ENCODE data around the gene VAMP1. TPM values are rescaled to one million over a fixed set of nuclear protein-coding genes. Genes with fewer than 3 reads are reported as not detected.
A peak's percentile ranks its signal among the peaks of the same experiment; 100 is the strongest.
"Not testable (repeated sequence)": the region's sequence is repeated elsewhere in the genome, so short reads cannot be mapped to it uniquely, and the experiment has no call there.

The VAMP1 gene
- total RNA-seq, 1 donor from 2014 or later: 5.3 TPM

DNA sequence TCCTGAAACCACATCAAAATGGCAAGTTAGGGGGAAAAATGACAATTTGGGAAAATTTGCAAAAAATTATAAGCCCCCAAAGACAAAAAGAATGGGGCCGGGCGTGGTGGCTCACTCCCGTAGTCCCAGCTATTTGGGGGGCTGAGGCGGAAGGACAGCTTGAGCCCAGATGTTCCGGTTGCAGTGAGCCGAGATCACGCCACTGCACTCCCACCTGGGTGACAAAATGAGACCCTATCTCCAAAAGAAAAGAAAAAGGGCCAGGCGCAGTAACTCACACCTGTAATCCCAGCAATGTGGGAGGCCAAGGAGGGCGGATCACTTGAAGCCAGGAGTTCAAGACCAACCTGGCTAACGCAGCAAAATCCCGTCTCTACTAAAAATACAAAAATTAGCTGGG is 2.0 kb upstream of the VAMP1 start:
- H3K9me3 Mint-ChIP-seq (ENCODE audit: low read depth): peaks cover 3% of the 10 kb centered on the region
- H3K4me3 Mint-ChIP-seq (ENCODE audit: unreplicated experiment): no peak overlapping the region
- no peak overlapping the region for H3K27ac Mint-ChIP-seq (ENCODE audit: unreplicated experiment)
- no peak for DNase-seq (ENCODE audit: low spot score)
- H3K36me3 Mint-ChIP-seq (ENCODE audit: low read depth): no peaks in the 10 kb centered on the region
- H3K27me3 Mint-ChIP-seq (ENCODE audit: low read depth): no peaks in the 10 kb centered on the region
- TF ChIP-seq, protein P1, sequence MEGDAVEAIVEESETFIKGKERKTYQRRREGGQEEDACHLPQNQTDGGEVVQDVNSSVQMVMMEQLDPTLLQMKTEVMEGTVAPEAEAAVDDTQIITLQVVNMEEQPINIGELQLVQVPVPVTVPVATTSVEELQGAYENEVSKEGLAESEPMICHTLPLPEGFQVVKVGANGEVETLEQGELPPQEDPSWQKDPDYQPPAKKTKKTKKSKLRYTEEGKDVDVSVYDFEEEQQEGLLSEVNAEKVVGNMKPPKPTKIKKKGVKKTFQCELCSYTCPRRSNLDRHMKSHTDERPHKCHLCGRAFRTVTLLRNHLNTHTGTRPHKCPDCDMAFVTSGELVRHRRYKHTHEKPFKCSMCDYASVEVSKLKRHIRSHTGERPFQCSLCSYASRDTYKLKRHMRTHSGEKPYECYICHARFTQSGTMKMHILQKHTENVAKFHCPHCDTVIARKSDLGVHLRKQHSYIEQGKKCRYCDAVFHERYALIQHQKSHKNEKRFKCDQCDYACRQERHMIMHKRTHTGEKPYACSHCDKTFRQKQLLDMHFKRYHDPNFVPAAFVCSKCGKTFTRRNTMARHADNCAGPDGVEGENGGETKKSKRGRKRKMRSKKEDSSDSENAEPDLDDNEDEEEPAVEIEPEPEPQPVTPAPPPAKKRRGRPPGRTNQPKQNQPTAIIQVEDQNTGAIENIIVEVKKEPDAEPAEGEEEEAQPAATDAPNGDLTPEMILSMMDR (IDR thresholded peaks at IDR 0.05): no peak
- H3K4me1 Mint-ChIP-seq (ENCODE audit: low read depth): peaks cover 37% of the 10 kb centered on the region

DNA sequence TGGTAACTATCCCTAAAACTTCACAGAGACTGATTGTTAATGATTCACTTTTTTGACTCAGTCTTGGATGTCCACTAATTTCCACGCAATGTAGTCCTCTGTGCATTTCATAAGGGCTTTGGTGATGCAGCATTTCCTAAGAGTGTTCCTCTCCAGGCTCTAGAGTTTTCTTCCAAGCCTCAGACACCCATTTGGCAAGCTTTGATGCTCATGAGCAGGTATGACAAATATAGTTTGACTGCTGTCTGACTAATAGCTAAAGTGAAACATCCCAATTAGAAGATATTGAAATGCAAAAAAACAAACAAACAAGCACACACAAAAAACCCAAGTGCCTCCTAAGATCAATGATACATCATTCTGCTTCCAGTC is 1.5 kb upstream of the VAMP1 start:
- Mint-ChIP-seq H3K4me3 (ENCODE audit: unreplicated experiment) (no peak overlapping the region), H3K36me3 (ENCODE audit: low read depth) (no peaks in the 10 kb centered on the region), H3K27me3 (ENCODE audit: low read depth) (no peaks in the 10 kb centered on the region), H3K9me3 (ENCODE audit: low read depth) (peaks cover 3% of the 10 kb centered on the region), H3K27ac (ENCODE audit: unreplicated experiment) (no peak overlapping the region), H3K4me1 (ENCODE audit: low read depth) (peaks cover 35% of the 10 kb centered on the region)
- TF ChIP-seq, protein P1 (IDR thresholded peaks at IDR 0.05): no peak
- DNase-seq (ENCODE audit: low spot score): no peak

DNA sequence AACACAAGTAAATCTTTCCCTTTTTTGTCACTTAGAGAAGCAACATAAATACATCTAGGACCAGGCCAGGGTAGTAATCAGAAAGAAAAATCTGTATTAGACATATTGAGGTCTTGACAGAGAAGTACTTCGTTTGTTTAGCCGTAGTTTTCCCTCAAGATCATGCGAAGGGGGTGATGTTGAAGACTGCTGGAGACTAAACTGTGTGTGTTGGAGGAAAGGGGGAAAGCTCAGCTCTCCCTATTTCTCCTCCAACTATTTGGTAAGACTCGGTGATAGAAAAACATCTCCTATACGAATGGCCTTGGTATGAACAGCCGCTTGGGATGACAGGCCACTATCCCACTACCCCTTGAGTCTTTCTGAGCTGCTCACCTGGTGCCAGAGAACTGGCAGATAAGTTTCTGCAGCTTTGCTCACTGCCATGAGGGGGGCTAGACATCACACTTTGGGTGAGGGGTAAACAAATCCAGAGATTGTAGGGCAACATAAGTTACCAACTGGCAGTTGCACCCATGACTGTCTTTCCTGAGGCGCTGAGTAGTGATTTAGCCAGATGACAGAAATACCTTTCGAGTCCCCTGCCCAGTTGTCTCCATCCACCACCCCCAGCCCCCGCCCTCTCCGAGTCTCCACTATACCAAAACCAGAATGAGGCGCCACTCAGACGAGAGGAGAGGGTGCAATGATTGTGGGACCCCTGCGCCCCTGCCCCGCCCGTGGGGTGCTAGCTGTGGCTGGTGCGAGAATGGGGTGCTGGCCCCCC is 685 bp downstream of the VAMP1 start:
- H3K9me3 Mint-ChIP-seq (ENCODE audit: low read depth): no peaks in the 10 kb centered on the region
- H3K27ac Mint-ChIP-seq (ENCODE audit: unreplicated experiment): no peak overlapping the region
- DNase-seq (ENCODE audit: low spot score): no peak

DNA sequence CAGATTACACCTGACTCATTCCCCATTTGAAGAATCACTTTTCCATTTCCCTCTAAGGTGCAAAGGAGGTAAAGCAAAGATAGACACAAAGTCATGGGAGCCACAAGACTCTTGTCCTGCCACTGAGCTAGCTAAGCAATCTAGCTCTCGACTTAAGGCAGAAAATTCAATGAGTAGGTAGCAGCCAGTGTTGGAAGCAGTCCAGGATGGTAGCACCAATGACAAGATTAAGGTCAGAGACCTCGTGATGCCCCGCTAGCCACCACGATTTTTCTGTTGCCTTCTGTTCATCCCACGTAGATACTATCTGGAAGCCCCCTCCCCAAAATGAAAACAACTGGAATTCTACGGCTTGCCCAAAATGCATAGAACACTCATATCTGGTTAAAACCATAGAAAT is 1.4 kb downstream of the VAMP1 start:
- no peak for DNase-seq (ENCODE audit: low spot score)
- TF ChIP-seq, protein P1 (IDR thresholded peaks at IDR 0.05): no peak
- H3K36me3 Mint-ChIP-seq (ENCODE audit: low read depth): peaks cover 9% of the 10 kb centered on the region
- H3K4me3 Mint-ChIP-seq (ENCODE audit: unreplicated experiment): no peak overlapping the region
- no peaks in the 10 kb centered on the region for H3K27me3 Mint-ChIP-seq (ENCODE audit: low read depth)
- peaks cover 26% of the 10 kb centered on the region for H3K4me1 Mint-ChIP-seq (ENCODE audit: low read depth)
- no peak overlapping the region for H3K27ac Mint-ChIP-seq (ENCODE audit: unreplicated experiment)
- H3K9me3 Mint-ChIP-seq (ENCODE audit: low read depth): no peaks in the 10 kb centered on the region

More for the DNA sequence above, 685 bp downstream of the VAMP1 start:
- TF ChIP-seq, protein P1 (IDR thresholded peaks at IDR 0.05): no peak
- H3K27me3 Mint-ChIP-seq (ENCODE audit: low read depth): no peaks in the 10 kb centered on the region
- peak overlapping the region; percentile 86 for H3K4me3 Mint-ChIP-seq (ENCODE audit: unreplicated experiment)
- H3K4me1 Mint-ChIP-seq (ENCODE audit: low read depth): peaks cover 26% of the 10 kb centered on the region
- H3K36me3 Mint-ChIP-seq (ENCODE audit: low read depth): peaks cover 2% of the 10 kb centered on the region

DNA sequence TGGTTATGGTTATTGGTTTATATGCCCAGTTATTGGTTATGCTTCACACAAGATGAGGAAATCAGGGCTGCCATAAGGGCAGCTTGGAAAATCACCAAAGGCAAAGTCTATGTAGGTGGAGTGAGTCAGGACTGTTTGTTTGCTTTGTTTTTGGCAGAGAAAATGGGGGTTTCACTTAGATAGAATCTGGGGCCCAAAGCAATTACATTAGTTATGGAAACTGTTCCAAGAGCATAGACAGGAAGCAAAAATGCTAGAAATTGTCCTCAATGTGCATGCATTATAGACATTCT is 2.2 kb downstream of the VAMP1 start:
- no peaks in the 10 kb centered on the region for H3K27me3 Mint-ChIP-seq (ENCODE audit: low read depth)
- H3K27ac Mint-ChIP-seq (ENCODE audit: unreplicated experiment): no peak overlapping the region
- TF ChIP-seq, protein P1 (IDR thresholded peaks at IDR 0.05): no peak
- no peak for DNase-seq (ENCODE audit: low spot score)
- H3K36me3 Mint-ChIP-seq (ENCODE audit: low read depth): peaks cover 11% of the 10 kb centered on the region
- peaks cover 26% of the 10 kb centered on the region for H3K4me1 Mint-ChIP-seq (ENCODE audit: low read depth)
- H3K9me3 Mint-ChIP-seq (ENCODE audit: low read depth): no peaks in the 10 kb centered on the region
- H3K4me3 Mint-ChIP-seq (ENCODE audit: unreplicated experiment): no peak overlapping the region

DNA sequence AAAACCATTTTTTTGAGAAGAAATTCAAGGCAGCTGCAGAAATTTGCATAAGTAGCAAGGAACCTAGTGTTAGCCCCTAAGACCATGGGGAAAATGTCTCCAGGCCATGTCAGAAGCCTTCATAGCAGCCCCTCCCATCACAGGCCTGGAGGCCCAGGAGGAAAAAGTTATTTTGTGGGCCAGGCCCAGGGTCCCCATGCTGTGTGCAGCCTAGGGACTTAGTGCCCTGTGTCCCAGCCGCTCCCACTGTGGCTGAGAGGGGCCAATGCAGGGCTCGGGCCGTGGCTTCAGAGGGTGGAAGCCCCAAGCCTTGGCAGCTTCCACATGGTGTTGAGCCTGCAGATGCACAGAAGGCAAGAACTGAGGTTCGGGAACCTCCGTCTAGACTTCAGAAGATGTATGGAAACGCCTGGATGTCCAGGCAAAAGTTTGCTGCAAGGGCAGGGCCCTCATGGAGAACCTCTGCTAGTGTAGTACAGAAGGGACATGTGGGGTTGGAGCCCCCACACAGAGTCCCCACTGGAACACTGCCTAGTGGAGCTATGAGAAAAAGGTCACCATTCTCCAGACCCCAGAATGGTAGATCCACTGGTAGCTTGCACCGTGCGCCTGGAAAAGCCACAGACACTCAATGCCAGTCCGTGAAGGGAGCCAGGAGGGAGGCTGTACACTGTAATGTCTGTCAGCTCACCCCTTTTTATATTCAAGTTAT is 2.8 kb downstream of the VAMP1 start:
- H3K9me3 Mint-ChIP-seq (ENCODE audit: low read depth); H3K27me3 Mint-ChIP-seq (ENCODE audit: low read depth); H3K27ac Mint-ChIP-seq (ENCODE audit: unreplicated experiment); DNase-seq (ENCODE audit: low spot score); H3K4me3 Mint-ChIP-seq (ENCODE audit: unreplicated experiment): not testable (repeated sequence)
- Mint-ChIP-seq H3K4me1 (ENCODE audit: low read depth) (peaks cover 26% of the 10 kb centered on the region), H3K36me3 (ENCODE audit: low read depth) (peaks cover 11% of the 10 kb centered on the region)

DNA sequence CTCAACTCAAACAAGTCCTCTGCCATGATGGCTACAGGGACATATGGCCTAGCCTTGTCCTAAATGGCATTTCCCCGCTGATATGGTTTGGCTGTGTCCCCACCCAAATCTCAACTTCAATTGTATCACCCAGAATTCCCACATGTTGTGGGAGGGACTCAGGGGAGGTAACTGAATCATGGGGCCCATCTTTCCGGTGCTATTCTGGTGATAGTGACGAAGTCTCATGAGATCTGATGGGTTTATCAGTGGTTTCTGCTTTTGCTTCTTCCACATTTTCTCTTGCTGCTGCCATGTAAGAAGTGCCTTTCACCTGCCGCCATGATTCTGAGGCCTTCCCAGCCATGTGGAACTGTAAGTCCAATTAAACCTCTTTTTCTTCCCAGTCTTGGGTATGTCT is 3.7 kb downstream of the VAMP1 start:
- peaks cover 17% of the 10 kb centered on the region for H3K36me3 Mint-ChIP-seq (ENCODE audit: low read depth)
- H3K4me3 Mint-ChIP-seq (ENCODE audit: unreplicated experiment); H3K27me3 Mint-ChIP-seq (ENCODE audit: low read depth): not testable (repeated sequence)

More for the DNA sequence above, 3.7 kb downstream of the VAMP1 start:
- DNase-seq (ENCODE audit: low spot score); H3K9me3 Mint-ChIP-seq (ENCODE audit: low read depth); H3K27ac Mint-ChIP-seq (ENCODE audit: unreplicated experiment): not testable (repeated sequence)
- H3K4me1 Mint-ChIP-seq (ENCODE audit: low read depth): peaks cover 26% of the 10 kb centered on the region
